DOHH2 (cell line): Measurements from ENCODE around the gene CDCA7.

Source experiments
- CTCF ChIP-seq: fragments of 200-600 bp; sonication (generic); IDR thresholded peaks from one replicate; pipeline ENCODE4 v1.5.1; 2014; ENCODE audit warnings: antibody characterized with exemption, mild to moderate bottlenecking, low read depth, low read length; ENCODE audit not compliant: poor library complexity, severe bottlenecking
- EZH2phosphoT487 ChIP-seq: fragments of 200-600 bp; sonication (generic); IDR thresholded peaks from 2 replicates; pipeline ENCODE4 v1.6.1; 2017; ENCODE audit warnings: borderline replicate concordance, mild to moderate bottlenecking, antibody characterized with exemption, low read length, moderate library complexity, mixed read lengths

- TF ChIP-seq CTCF (no peak), EZH2phosphoT487 (no peak)
Measured at GRCh38 chr2:173346035-173346434, 8.6 kb upstream of the CDCA7 start.
